ENCODE measurements around the gene METTL15.
A peak's percentile ranks its signal among the peaks of the same experiment; 100 is the strongest.
"Not testable (repeated sequence)": the region's sequence is repeated elsewhere in the genome, so short reads cannot be mapped to it uniquely, and the experiment has no call there.

The METTL15 gene

GRCh38 chr11:28353991-28354390 lies 245.8 kb downstream of the METTL15 start:
- no peaks in the 10 kb centered on the region for H3K9me3 Mint-ChIP-seq

GRCh38 chr11:28366549-28367346 lies 258.6 kb downstream of the METTL15 start:
- peaks cover 65% of the 10 kb centered on the region for H3K9me3 Mint-ChIP-seq
- TF ChIP-seq CTCF (IDR thresholded peaks at IDR 0.05) = no peak

More at GRCh38 chr11:28353991-28354390, 245.8 kb downstream of the METTL15 start:
- Mint-ChIP-seq H3K36me3 (ENCODE audit: low read depth) (peaks cover 6% of the 10 kb centered on the region), H3K4me3 (no peak overlapping the region), H3K27ac (no peak overlapping the region), H3K27me3 (ENCODE audit: low read depth, poor library complexity) (no peaks in the 10 kb centered on the region), H3K4me1 (no peaks in the 10 kb centered on the region)
- DNase-seq = no peak
- no peak for TF ChIP-seq CTCF (IDR thresholded peaks at IDR 0.05)

GRCh38 chr11:28378095-28378494 lies 269.9 kb downstream of the METTL15 start:
- Mint-ChIP-seq H3K36me3 (ENCODE audit: low read depth) (peaks cover 32% of the 10 kb centered on the region), H3K9me3 (peaks cover 46% of the 10 kb centered on the region)
- H3K4me3 Mint-ChIP-seq; H3K4me1 Mint-ChIP-seq; H3K27ac Mint-ChIP-seq; H3K27me3 Mint-ChIP-seq (ENCODE audit: low read depth, poor library complexity): not testable (repeated sequence)
- peak; percentile 3 for DNase-seq

More at GRCh38 chr11:28366549-28367346, 258.6 kb downstream of the METTL15 start:
- peaks cover 46% of the 10 kb centered on the region for H3K36me3 Mint-ChIP-seq (ENCODE audit: low read depth)
- H3K4me3 Mint-ChIP-seq = no peak overlapping the region
- H3K27me3 Mint-ChIP-seq (ENCODE audit: low read depth, poor library complexity) = no peaks in the 10 kb centered on the region
- H3K4me1 Mint-ChIP-seq = no peaks in the 10 kb centered on the region
- DNase-seq = no peak
- no peak overlapping the region for H3K27ac Mint-ChIP-seq

All from nephron progenitor cell (in vitro differentiated cells).